Smooth muscle cell (in vitro differentiated cells): ENCODE results near the gene TNS3. TPM values are rescaled to one million over a fixed set of nuclear protein-coding genes. Genes with fewer than 3 reads are reported as not detected.

Source experiments
- DNase-seq: peaks from one replicate; lab custom pipeline; 2025; ENCODE audit not compliant: unreplicated experiment; lab: John Stamatoyannopoulos, UW
- H2AFZ ChIP-seq: fragments of 200-600 bp; sonication (generic); 2 replicates; pipeline ENCODE4 v1.6.0; 2016; ENCODE audit warnings: antibody characterized with exemption, low read depth, mild to moderate bottlenecking
- H3F3A ChIP-seq: fragments of 200-600 bp; sonication (generic); 2 replicates; pipeline ENCODE4 v1.6.0; 2017; ENCODE audit warnings: antibody characterized with exemption, low read depth
- H3K27ac ChIP-seq: fragments of 200-600 bp; sonication (generic); 2 replicates; pipeline ENCODE4 v1.5.1; 2016; ENCODE audit warnings: low read depth, mild to moderate bottlenecking
- H3K27me3 ChIP-seq: fragments of 200-600 bp; sonication (generic); 2 replicates; pipeline ENCODE4 v1.6.1; 2016; ENCODE audit warnings: low read depth, mild to moderate bottlenecking
- H3K36me3 ChIP-seq: fragments of 200-600 bp; sonication (generic); 2 replicates; pipeline ENCODE4 v1.5.1; 2016; ENCODE audit warnings: low read depth
- H3K4me1 ChIP-seq: fragments of 200-600 bp; sonication (generic); 2 replicates; pipeline ENCODE4 v1.5.1; 2016; ENCODE audit warnings: low read depth
- H3K4me2 ChIP-seq: fragments of 200-600 bp; sonication (generic); 2 replicates; pipeline ENCODE4 v1.6.0; 2016; ENCODE audit warnings: mild to moderate bottlenecking
- H3K4me3 ChIP-seq: fragments of 200-600 bp; sonication (generic); 2 replicates; pipeline ENCODE4 v1.5.1; 2016; ENCODE audit warnings: mild to moderate bottlenecking
- H3K79me2 ChIP-seq: fragments of 200-600 bp; sonication (generic); 2 replicates; pipeline ENCODE4 v1.6.0; 2016; ENCODE audit warnings: low read depth, mild to moderate bottlenecking
- H3K9ac ChIP-seq: fragments of 200-600 bp; sonication (generic); 2 replicates; pipeline ENCODE4 v1.6.0; 2016; ENCODE audit warnings: low read depth
- H3K9me3 ChIP-seq: fragments of 200-600 bp; sonication (generic); replicated peaks from 2 replicates; pipeline ENCODE4 v1.5.1; 2016; ENCODE audit warnings: low read depth
- H4K20me1 ChIP-seq: fragments of 200-600 bp; sonication (generic); 2 replicates; pipeline ENCODE4 v1.6.0; 2016; ENCODE audit warnings: low read depth
- CTCF ChIP-seq: fragments of 200-600 bp; sonication (generic); IDR thresholded peaks from 2 replicates; pipeline ENCODE4 v1.5.1; 2017; ENCODE audit warnings: borderline replicate concordance, mild to moderate bottlenecking, antibody characterized with exemption; ENCODE audit not compliant: insufficient read depth, poor library complexity, severe bottlenecking
- WGBS: methylation state at CpG from one replicate; pipeline ENCODE4 v1.1.7; 2016; ENCODE audit warnings: low lambda C conversion rate; 5-methylcytosine and 5-hydroxymethylcytosine counted together
- polyA plus RNA-seq: library from polyadenylated mRNA; unstranded; fragments of >200 nt; fragmentation: Nextera tagmentation; extraction: Ambion mirVana; gene quantifications from 2 replicates; pipeline ENCODE4 v1.2.1, GENCODE V29; 2016
- total RNA-seq: library from RNA; depleted of rRNA; stranded (reverse); fragments of >200 nt; gene quantifications from 2 replicates; pipeline ENCODE4 v1.2.3, GENCODE V29; 2014

The TNS3 gene
- total and polyA plus RNA-seq, 2 experiments from 2014 or later = 32.6 to 50.5 TPM

DNA sequence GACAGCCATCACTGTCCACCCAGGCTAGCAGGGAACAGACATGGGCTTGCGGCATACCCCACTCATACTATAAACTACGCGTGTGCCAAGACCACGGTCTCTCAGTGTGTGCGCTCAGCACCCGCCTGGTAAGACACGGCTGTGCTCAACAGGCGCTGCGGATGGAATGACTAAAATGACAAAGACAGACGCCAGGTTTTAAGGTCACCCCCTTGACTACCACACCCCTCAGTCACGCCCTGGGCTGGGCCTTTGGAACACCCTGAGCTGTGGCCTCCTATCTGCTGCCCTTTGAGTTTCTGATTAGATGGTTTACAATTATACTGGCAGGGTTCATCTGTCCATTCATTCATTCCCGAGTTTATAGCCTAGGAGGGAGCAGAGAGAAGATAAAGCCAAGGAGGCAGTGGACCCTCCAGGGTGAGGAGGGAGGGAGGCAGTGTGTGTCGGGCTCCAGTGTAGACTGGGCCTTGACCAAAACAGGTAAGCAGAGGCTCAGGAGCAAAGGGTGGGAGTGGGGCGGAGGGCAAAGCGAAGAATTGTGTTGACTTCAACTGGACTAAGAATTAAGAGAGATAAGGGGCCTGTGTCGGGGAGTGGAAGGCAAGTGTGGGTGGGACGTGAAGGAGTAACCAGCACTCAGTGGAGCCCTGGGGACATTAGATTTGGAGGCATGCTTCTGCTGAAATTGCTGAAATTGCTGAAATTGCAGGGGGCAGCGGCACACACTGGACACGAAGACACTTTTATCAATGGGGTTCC, 35.0 kb downstream of the TNS3 start:
- WGBS = 90% methylated on average over 19 of the region's 19 CpGs
- H3K79me2 ChIP-seq = peaks cover 76% of the 10 kb centered on the region

GRCh38 chr7:47546171-47546570, 35.7 kb downstream of the TNS3 start:
- peaks cover 27% of the 10 kb centered on the region for H4K20me1 ChIP-seq
- no peak overlapping the region for H3K9ac ChIP-seq
- 92% methylated on average over 14 of the region's 14 CpGs for WGBS
- TF ChIP-seq CTCF = no peak
- peaks cover 71% of the 10 kb centered on the region for H3K79me2 ChIP-seq
- H3K36me3 ChIP-seq = no peaks in the 10 kb centered on the region
- no peaks in the 10 kb centered on the region for H3F3A ChIP-seq
- H3K4me1 ChIP-seq = no peaks in the 10 kb centered on the region
- H3K4me2 ChIP-seq = no peak overlapping the region
- H3K9me3 ChIP-seq = no peaks in the 10 kb centered on the region
- H3K27ac ChIP-seq = no peak overlapping the region
- DNase-seq = no peak
- no peak overlapping the region for H3K4me3 ChIP-seq
- no peak overlapping the region for H2AFZ ChIP-seq
- H3K27me3 ChIP-seq = no peaks in the 10 kb centered on the region

More for the DNA sequence above, 35.0 kb downstream of the TNS3 start:
- H4K20me1 ChIP-seq = peaks cover 31% of the 10 kb centered on the region
- no peak overlapping the region for H3K4me3 ChIP-seq
- no peaks in the 10 kb centered on the region for H3F3A ChIP-seq
- H3K9ac ChIP-seq = no peak overlapping the region
- DNase-seq = no peak
- H3K4me2 ChIP-seq = no peak overlapping the region
- H3K36me3 ChIP-seq = no peaks in the 10 kb centered on the region
- H3K4me1 ChIP-seq = peaks cover under 1% of the 10 kb centered on the region
- no peaks in the 10 kb centered on the region for H3K9me3 ChIP-seq
- no peak overlapping the region for H3K27ac ChIP-seq
- no peaks in the 10 kb centered on the region for H3K27me3 ChIP-seq
- no peak overlapping the region for H2AFZ ChIP-seq
- no peak for TF ChIP-seq CTCF

- Histone ChIP-seq H3K4me2 (no peak overlapping the region), H3K27ac (no peak overlapping the region), H3K4me3 (no peak overlapping the region), H3K9me3 (no peaks in the 10 kb centered on the region), H3K79me2 (peaks cover 59% of the 10 kb centered on the region), H4K20me1 (peaks cover 26% of the 10 kb centered on the region), H3K4me1 (peaks cover 5% of the 10 kb centered on the region), H3K9ac (no peak overlapping the region), H3F3A (peaks cover 8% of the 10 kb centered on the region), H3K27me3 (no peaks in the 10 kb centered on the region), H3K36me3 (no peaks in the 10 kb centered on the region), H2AFZ (no peak overlapping the region)
- DNase-seq = no peak
- 84% methylated on average over 3 of the region's 3 CpGs for WGBS
- TF ChIP-seq CTCF = no peak
Measured at GRCh38 chr7:47544416-47544815, 37.5 kb downstream of the TNS3 start.

DNA sequence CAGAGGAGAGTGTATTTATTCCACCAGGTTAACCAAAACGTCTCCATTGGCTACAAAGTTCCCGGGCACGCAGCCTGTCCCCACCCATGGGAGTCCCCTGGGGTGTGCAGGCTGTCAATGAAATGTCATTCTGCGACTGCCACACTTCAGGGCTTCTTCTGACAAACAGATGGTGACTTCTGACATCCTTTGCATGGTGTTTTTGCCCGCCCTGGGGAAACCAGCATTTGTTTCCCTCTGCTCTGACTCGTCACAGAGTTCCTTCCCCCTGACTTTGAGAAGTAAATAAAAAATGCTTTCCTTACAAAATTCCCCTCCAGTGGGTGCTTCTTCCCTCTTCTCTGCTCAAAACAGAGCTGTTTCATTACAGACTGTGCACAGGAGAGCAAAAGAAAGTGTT, 38.2 kb downstream of the TNS3 start:
- H3K9me3 ChIP-seq = no peaks in the 10 kb centered on the region
- WGBS = 85% methylated on average over 6 of the region's 6 CpGs
- H3K9ac ChIP-seq = no peak overlapping the region
- no peak for DNase-seq
- no peak overlapping the region for H2AFZ ChIP-seq
- no peak for TF ChIP-seq CTCF
- no peak overlapping the region for H3K4me2 ChIP-seq
- H4K20me1 ChIP-seq = peaks cover 22% of the 10 kb centered on the region
- H3K4me3 ChIP-seq = no peak overlapping the region
- H3K36me3 ChIP-seq = no peaks in the 10 kb centered on the region
- H3K4me1 ChIP-seq = peaks cover 12% of the 10 kb centered on the region
- peaks cover 59% of the 10 kb centered on the region for H3K79me2 ChIP-seq
- H3K27ac ChIP-seq = no peak overlapping the region
- H3K27me3 ChIP-seq = no peaks in the 10 kb centered on the region
- H3F3A ChIP-seq = peaks cover 14% of the 10 kb centered on the region
